Fibroblast of lung (primary cell): ENCODE data around the gene CAMTA1. TPM values are rescaled to one million over a fixed set of nuclear protein-coding genes. Genes with fewer than 3 reads are reported as not detected.

Source experiments
- DNase-seq, 2 donors: peaks; one replicate each; pipeline versions ENCODE4 v3.0.0 to v3.0.0-alpha.2; 2010; ENCODE audit warnings: low read depth in 2 of 2
- H2AFZ ChIP-seq: 2 replicates; pipeline ENCODE4 v1.5.1; 2012; ENCODE audit warnings: low read length, control low read depth, inconsistent platforms
- H3K27ac ChIP-seq: 2 replicates; pipeline ENCODE4 v1.5.1; 2011; ENCODE audit warnings: low read length, control low read depth; ENCODE audit not compliant: insufficient read depth
- H3K27me3 ChIP-seq: 2 replicates; pipeline ENCODE4 v1.5.1; 2011; ENCODE audit warnings: mild to moderate bottlenecking, low read length; ENCODE audit not compliant: control insufficient read depth, insufficient read depth
- H3K36me3 ChIP-seq: 2 replicates; pipeline ENCODE4 v1.5.1; 2011; ENCODE audit warnings: low read length; ENCODE audit not compliant: control insufficient read depth, insufficient read depth
- H3K4me1 ChIP-seq: 2 replicates; pipeline ENCODE4 v1.5.1; 2011; ENCODE audit warnings: low read length; ENCODE audit not compliant: control insufficient read depth, insufficient read depth; ENCODE audit errors: extremely low read depth
- H3K4me2 ChIP-seq: 2 replicates; pipeline ENCODE4 v1.5.1; 2011; ENCODE audit warnings: low read length, control low read depth; ENCODE audit not compliant: insufficient read depth; ENCODE audit errors: extremely low read depth
- H3K4me3 ChIP-seq, 4 experiments: fragments of 200-600 bp in 1 of 4; sonication (generic) in 1 of 4; replicated peaks in 1 of 4; 2 replicates each; pipeline ENCODE4 v1.5.1; 2011 to 2016; ENCODE audit warnings: low read length in 4 of 4, low read depth in 3 of 4, mild to moderate bottlenecking in 3 of 4, control low read depth in 2 of 4, inconsistent platforms in 1 of 4, mixed read lengths in 1 of 4; ENCODE audit not compliant: insufficient read depth in 1 of 4; ENCODE audit errors: control extremely low read depth in 1 of 4
- H3K79me2 ChIP-seq: 2 replicates; pipeline ENCODE4 v1.5.1; 2012; ENCODE audit warnings: mild to moderate bottlenecking, low read length, inconsistent platforms; ENCODE audit not compliant: control insufficient read depth, insufficient read depth
- H3K9ac ChIP-seq: 2 replicates; pipeline ENCODE4 v1.5.1; 2011; ENCODE audit warnings: mild to moderate bottlenecking, low read length, control low read depth; ENCODE audit not compliant: insufficient read depth
- H3K9me3 ChIP-seq: 2 replicates; pipeline ENCODE4 v1.5.1; 2012; ENCODE audit warnings: low read depth, low read length; ENCODE audit not compliant: control insufficient read depth, insufficient read depth
- H4K20me1 ChIP-seq: 2 replicates; pipeline ENCODE4 v1.5.1; 2011; ENCODE audit warnings: low read length; ENCODE audit not compliant: control insufficient read depth, insufficient read depth; ENCODE audit errors: extremely low read depth
- CTCF ChIP-seq, 2 donors: IDR thresholded peaks in 1 of 2; conservative IDR thresholded peaks in 1 of 2; 1 replicate in 1 of 2; 2 replicates in 1 of 2; pipeline ENCODE4 v1.5.1; 2011 to 2012; ENCODE audit warnings: low read length in 2 of 2, control low read depth in 1 of 2, inconsistent platforms in 1 of 2, low read depth in 1 of 2, mild to moderate bottlenecking in 1 of 2
- EZH2 ChIP-seq: IDR thresholded peaks from 2 replicates; pipeline ENCODE4 v1.5.1; 2012; ENCODE audit warnings: low read length, control low read depth, mild to moderate bottlenecking; ENCODE audit errors: missing control alignments
- polyA plus RNA-seq, 2 donors: library from polyadenylated mRNA; depleted of rRNA in 1 of 2; stranded (reverse) in 1 of 2; unstranded in 1 of 2; fragments of >200 nt; gene quantifications; 2 replicates each; pipeline ENCODE4 v1.2.1, GENCODE V29; 2011 to 2012; ENCODE audit warnings: missing spikeins in 1 of 2
- total RNA-seq: library from RNA; depleted of rRNA; stranded (reverse); fragments of >200 nt; gene quantifications from 2 replicates; pipeline ENCODE4 v1.2.1, GENCODE V29; 2014

The CAMTA1 gene
- total and polyA plus RNA-seq, 2 donors (not counting 1 experiment from before 2014, with no cell fraction given), result 47.6 to 86.0 TPM

- no peak for DNase-seq
- Histone ChIP-seq H3K4me1 (no peaks in the 10 kb centered on the region), H3K27ac (no peak overlapping the region), H3K4me2 (no peak overlapping the region), H3K79me2 (no peaks in the 10 kb centered on the region), H3K27me3 (no peaks in the 10 kb centered on the region), H3K9ac (no peak overlapping the region), H3K9me3 (no peaks in the 10 kb centered on the region), H4K20me1 (no peaks in the 10 kb centered on the region), H2AFZ (no peak overlapping the region), H3K4me3 (no peak overlapping the region), H3K36me3 (no peaks in the 10 kb centered on the region)
- TF ChIP-seq CTCF (conservative IDR thresholded peaks at IDR 0.05 in 1 of 2, IDR thresholded peaks at IDR 0.05 in 1 of 2; ENCODE audit: low read depth in 1 of 2, low read length in 2 of 2) (no peak), EZH2 (no peak)
Observed at GRCh38 chr1:7580923-7581753, 795.9 kb downstream of the CAMTA1 start.

- DNase-seq, result no peak
- Histone ChIP-seq H3K27me3 (no peaks in the 10 kb centered on the region), H3K4me2 (no peak overlapping the region), H3K4me3 (no peak overlapping the region), H4K20me1 (no peaks in the 10 kb centered on the region), H3K36me3 (no peaks in the 10 kb centered on the region), H3K9me3 (no peaks in the 10 kb centered on the region), H3K4me1 (no peaks in the 10 kb centered on the region), H3K79me2 (no peaks in the 10 kb centered on the region), H3K27ac (no peak overlapping the region), H2AFZ (no peak overlapping the region), H3K9ac (no peak overlapping the region)
- TF ChIP-seq EZH2 (no peak), CTCF (conservative IDR thresholded peaks at IDR 0.05 in 1 of 2, IDR thresholded peaks at IDR 0.05 in 1 of 2; ENCODE audit: low read depth in 1 of 2, low read length in 2 of 2) (no peak)
Observed at GRCh38 chr1:7581754-7582459, 796.7 kb downstream of the CAMTA1 start.

- H3K4me1 ChIP-seq, result no peaks in the 10 kb centered on the region
- H2AFZ ChIP-seq, result no peak overlapping the region
- no peaks in the 10 kb centered on the region for H3K9me3 ChIP-seq
- TF ChIP-seq EZH2, result no peak
- no peak overlapping the region for H3K9ac ChIP-seq
- no peaks in the 10 kb centered on the region for H3K79me2 ChIP-seq
- H3K4me2 ChIP-seq, result no peak overlapping the region
- H3K27ac ChIP-seq, result no peak overlapping the region
- H4K20me1 ChIP-seq, result no peaks in the 10 kb centered on the region
- no peak for DNase-seq
- no peaks in the 10 kb centered on the region for H3K27me3 ChIP-seq
- no peak overlapping the region for H3K4me3 ChIP-seq
- no peaks in the 10 kb centered on the region for H3K36me3 ChIP-seq
Observed at GRCh38 chr1:7582460-7582972, 797.3 kb downstream of the CAMTA1 start.
